Kidney tubule cell (primary cell): ENCODE results near the gene SP140.
"Not testable (repeated sequence)": the region's sequence is repeated elsewhere in the genome, so short reads cannot be mapped to it uniquely, and the experiment has no call there.

Experiments used
- DNase-seq: peaks from one replicate; pipeline ENCODE4 v3.0.0-alpha.2; 2018; ENCODE audit warnings: low spot score

SP140 gene

DNA sequence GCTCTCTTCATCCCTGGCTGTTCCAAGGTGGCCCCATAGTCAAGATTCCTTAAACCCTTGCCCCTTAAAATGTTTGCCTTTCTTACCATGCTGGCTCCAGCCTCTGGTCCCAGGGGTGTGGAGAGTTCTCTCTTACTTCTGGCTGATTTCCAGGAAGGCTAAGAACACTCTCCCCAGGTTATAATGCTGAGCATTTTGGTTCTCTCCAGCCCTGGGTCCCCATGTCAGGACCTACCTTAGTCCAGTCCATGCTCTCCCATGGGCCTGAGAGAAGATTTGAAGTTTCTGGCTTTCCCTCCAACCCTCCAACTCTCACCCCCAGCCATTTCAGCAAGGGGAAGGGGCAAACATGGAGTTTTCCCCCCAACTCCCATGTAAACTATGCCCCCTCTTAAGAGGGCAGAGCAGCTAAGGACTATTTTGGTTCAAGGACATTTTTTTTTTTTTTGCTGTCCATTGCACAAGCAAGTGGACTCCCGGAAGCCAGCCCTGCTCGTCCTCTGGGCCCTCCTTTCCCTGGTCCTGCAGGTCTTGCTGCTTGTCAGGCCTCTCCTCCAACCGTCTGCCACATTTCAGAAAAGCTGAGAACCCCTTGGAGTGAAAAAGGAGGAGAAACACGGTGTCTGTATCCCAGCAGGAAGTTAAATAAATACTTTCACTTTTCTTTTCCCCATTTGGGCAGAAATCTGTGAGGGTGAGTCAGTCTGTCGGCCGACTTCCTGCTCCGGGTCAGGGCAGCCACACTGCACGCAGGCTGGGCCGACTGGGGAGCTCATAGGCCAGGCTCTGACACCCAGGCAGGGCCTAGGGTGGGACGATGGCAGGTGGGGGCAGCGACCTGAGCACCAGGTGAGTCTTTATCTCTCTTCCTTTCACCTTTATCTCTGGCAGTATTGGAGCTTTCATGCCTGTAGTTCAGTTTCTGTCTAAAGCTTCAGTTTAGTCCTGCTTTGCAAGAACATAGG is 101.2 kb downstream of the SP140 start, which contains the start of gene SP140L:
SP140L (plus strand) TSS at position 741 of the 965 bp plus-strand sequence; CDS start at position 818, 77 bp downstream.
- peak; percentile 90 for DNase-seq

DNA sequence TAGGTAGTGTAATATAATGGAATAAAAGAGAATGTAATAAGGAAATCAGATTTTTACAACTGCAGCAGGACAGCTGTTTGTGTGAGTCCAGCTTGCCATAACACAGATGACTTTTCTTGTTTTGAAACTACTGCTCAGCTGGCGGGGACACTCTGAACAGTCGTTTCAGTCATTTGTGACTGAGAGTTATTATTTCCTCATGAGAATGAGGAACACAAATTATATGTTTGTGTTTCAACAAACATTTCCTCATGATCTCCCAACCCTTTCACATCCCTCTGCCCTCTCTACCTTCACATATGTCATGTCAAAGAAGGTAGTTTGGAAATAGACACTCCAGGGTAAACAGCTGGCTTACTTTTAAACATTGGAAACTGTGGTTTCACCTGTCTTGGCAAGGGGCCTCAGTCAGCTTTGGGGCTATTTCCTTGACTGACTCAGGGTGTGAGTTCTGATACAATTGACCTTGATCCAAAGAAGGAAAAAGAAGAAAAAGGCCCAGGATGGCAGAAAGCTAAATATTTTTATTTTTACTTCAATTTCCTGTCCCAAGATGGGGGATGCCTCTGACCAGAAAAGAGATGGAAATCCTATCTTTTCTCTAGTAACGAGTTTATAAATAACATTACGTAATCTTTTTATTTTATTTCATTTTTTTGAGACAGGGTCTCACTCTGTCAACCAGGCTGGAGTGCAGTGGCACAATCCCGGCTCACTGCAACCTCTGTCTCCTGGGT is 102.0 kb downstream of the SP140 start:
- DNase-seq, result peak; percentile 39

- DNase-seq, result no peak
Measured at GRCh38 chr2:230328155-230328458, 102.6 kb downstream of the SP140 start.

- no peak for DNase-seq
Measured at GRCh38 chr2:230329946-230330605, 104.5 kb downstream of the SP140 start.

DNA sequence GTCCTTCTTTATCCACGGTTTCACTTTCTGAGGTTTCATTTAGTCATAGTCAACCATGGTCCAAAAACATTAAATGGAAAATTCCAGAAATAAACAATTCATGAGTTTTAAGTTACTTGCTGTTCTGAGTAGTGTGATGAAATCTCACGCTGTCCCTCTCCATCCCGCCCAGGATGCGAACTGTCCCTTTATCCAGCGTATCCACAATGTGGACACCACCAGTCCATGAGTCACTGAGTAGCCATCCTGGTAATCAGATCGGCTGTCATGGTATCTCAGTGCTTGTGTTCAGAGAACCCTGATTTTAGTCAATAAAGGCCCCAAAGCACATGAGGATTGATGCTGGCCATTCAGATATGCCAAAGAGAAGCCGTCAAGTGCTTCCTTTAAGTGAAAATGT is 105.2 kb downstream of the SP140 start:
- peak; percentile 4 for DNase-seq

DNA sequence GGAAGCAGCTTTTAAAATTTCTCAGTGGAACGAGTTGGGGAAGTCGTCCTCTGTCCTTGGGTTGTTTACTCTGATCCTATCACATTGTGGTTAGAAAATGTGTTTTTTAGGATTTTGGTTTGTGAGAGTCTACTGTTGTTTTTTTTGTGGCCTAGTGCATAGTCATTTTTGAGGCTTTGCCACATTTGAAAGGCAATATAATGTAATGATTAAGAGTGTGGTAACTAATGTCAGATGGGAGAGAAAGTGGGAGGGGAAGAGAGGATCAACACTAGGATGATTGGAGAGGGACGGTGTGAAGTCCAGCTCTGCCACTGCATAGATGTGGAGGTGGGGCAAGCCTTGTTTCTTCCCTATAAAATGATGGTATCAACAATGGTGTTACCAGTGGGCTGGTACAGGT is 109.9 kb downstream of the SP140 start:
- no peak for DNase-seq

GRCh38 chr2:230335864-230336506 is 110.4 kb downstream of the SP140 start:
- no peak for DNase-seq

GRCh38 chr2:230341936-230342528 is 116.5 kb downstream of the SP140 start:
- DNase-seq, result not testable (repeated sequence)

GRCh38 chr2:230343041-230343624 is 117.6 kb downstream of the SP140 start:
- DNase-seq, result not testable (repeated sequence)

GRCh38 chr2:230343747-230344146 is 118.2 kb downstream of the SP140 start:
- DNase-seq, result no peak

- DNase-seq, result no peak
Measured at GRCh38 chr2:230346465-230346864, 120.9 kb downstream of the SP140 start.

DNA sequence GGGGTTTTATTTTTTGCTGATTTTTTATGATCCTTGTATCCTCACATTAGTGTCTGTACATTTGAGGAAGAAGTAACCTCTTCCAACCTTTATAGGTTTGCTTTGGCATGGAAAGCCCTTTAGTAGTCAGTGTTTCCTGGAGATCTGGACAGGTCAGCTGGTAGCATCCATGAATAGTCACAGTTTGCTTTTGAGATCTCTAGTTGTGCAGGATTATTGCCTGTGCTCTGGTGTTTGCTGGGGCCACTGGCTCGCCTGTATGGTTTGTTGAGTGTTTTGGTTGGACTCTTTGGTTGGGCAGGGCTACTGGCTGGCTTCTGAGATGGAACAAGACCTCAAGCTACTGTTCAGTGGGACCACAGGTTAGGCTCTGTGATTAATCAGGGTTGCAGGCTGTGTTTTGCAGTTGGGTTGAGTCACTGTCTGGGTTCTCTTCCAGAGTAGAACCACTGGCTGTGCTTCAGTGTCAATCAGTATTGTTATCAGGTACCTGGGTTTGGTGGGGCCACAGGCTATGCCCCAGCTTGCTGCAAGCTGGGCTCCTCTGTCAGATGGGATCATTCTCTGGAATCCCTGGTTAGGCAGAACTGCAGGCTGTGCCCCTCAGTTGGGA is 121.5 kb downstream of the SP140 start:
- DNase-seq, result peak; percentile 38

- DNase-seq, result peak; percentile 40
Measured at GRCh38 chr2:230347659-230348305, 122.2 kb downstream of the SP140 start.

- no peak for DNase-seq
Measured at GRCh38 chr2:230348787-230349186, 123.3 kb downstream of the SP140 start.

DNA sequence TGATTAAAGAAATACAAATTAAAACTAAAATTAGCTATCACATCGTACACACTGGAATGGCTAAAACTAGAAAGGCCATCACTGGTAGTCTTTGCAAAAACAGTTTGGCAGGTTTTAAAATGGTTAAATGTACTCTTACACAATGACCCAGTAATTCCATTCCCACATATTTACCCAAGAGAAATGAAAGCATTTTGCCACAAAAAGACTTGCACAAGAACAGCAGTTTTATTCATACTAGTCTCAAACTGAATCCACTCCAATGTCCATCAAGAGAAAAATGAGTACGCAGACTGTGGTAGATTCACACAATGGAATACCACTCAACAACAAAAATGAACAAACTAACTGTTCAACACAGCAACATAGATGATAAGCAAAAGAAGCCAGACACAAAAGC is 130.5 kb downstream of the SP140 start:
- no peak for DNase-seq

DNA sequence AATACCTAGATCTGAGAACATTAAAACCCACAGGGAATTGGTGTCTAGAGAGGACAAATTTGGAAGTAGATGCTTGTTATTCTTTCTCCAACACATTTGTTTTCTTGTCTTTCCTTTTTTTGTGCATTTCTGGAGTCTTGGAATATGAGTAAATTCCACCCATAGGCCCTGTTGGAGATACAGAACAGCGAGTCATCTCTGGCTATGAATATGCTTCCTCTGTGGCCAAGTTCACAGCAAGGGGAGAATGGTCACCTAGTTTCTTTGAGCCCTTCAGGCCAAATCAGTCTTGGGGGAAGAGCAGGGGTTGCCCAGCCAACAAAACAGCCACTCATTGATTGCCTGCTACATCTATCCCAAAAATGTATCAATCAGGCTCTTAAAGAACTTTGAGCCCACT is 132.8 kb downstream of the SP140 start:
- DNase-seq, result peak; percentile 52

GRCh38 chr2:230360028-230360427 is 134.5 kb downstream of the SP140 start:
- no peak for DNase-seq

DNA sequence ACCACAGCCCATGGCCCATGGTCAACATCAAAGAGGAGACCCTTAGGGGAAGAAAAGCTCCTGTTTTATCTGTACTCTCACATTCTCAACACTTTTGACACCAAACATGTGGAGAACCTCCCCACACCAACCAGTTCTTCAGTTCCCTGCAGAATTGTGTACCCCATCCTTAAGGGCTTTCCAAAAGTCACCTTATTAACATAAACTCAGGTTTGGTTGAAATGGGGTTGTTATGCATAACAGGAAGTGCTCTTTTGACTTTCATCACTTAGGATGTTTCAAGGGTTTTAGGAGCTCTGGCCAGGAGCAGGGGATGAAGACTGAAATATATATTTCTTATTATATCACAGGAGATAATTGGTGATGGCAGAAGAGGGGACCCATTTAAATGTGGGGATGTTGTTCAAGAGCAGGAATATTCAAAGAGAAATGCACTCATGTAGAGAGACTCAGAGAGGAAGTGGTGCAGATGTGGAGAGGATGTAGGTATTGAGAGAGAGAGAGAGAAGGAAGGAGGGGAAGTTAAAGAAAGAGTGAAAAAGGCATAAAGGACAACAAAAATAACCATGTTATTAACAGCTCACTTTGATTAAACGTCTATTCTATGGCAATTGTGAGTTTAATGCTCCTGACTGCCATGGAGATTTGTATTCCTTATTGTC is 136.6 kb downstream of the SP140 start:
- DNase-seq, result no peak
